Upper lobe of right lung (tissue), 1 donor: ENCODE data around the gene CCN2. TPM values are rescaled to one million over a fixed set of nuclear protein-coding genes. Genes with fewer than 3 reads are reported as not detected.

Source experiments
- ATAC-seq: fragments of 200-7000 bp; cut with Tn5 transposase; one replicate; pipeline ENCODE4 v1.9.1; 2020; ENCODE audit warnings: mild to moderate bottlenecking, moderate library complexity
- DNase-seq: peaks from one replicate; pipeline ENCODE4 v3.0.0-alpha.2; 2020
- H3K27ac ChIP-seq: fragments of 200-600 bp; one replicate; pipeline ENCODE4 v1.8.0; 2022
- H3K27me3 ChIP-seq: fragments of 200-600 bp; one replicate; pipeline ENCODE4 v1.8.0; 2022; ENCODE audit warnings: mild to moderate bottlenecking
- H3K36me3 ChIP-seq: fragments of 200-600 bp; one replicate; pipeline ENCODE4 v1.8.0; 2022
- H3K4me1 ChIP-seq: fragments of 200-600 bp; one replicate; pipeline ENCODE4 v1.8.0; 2022
- H3K4me3 ChIP-seq: fragments of 200-600 bp; one replicate; pipeline ENCODE4 v1.8.0; 2022; ENCODE audit warnings: mild to moderate bottlenecking
- H3K9me3 ChIP-seq: fragments of 200-600 bp; one replicate; pipeline ENCODE4 v1.8.0; 2022
- CTCF ChIP-seq: fragments of 200-600 bp; IDR thresholded peaks from one replicate; pipeline ENCODE4 v1.8.0; 2022; ENCODE audit warnings: antibody characterized with exemption
- intact Hi-C: fragments of 100-400 bp; cut with DNase I; formaldehyde crosslinking; loops from one replicate; pipeline ENCODE4 v1.11.0; 2022
- total RNA-seq: library from RNA; stranded (reverse); fragmentation: NEBNext Ultra II Directional; extraction: Animal tissue kit (Norgen Biotek cat#: 25700); gene quantifications from one replicate; pipeline ENCODE4 v1.2.1, GENCODE V29; 2021
- donor health status: DM: no; HTN: yes; CAD: no; lungs with severe emphysema.

CCN2 gene
- total RNA-seq, 1 donor from 2014 or later = 229 TPM

DNA sequence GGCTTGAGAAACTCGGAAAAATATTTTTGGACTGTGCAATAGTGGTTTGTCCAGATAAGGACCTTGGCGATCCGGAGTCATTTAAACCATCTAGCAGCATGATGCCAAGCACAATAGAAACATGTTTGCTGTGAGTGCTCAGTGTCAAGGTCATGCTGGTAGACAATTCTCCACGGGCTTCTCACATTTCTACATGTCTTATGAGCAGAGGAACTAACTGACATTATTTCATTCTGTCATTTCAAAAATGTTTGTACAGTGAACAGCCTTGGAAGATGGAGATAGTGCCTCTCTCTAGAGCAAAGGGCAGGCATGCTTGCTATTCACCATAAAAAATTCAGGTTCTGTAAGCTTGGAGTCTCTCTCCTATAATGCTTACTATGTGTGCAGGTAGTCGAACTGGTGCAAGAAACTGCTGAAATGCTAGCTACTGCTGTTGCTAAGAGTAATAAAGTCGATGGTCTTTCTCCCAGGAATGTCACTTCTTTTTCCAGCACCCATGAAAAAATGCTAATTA lies 25.4 kb upstream of the CCN2 start:
- Histone ChIP-seq H3K27me3 (no peaks in the 10 kb centered on the region), H3K36me3 (no peaks in the 10 kb centered on the region), H3K27ac (no peak overlapping the region), H3K4me1 (no peaks in the 10 kb centered on the region), H3K9me3 (no peaks in the 10 kb centered on the region), H3K4me3 (no peak overlapping the region)
- intact Hi-C loops = no loop called here
- ATAC-seq (no peak), DNase-seq (no peak)
- no peak for TF ChIP-seq CTCF

DNA sequence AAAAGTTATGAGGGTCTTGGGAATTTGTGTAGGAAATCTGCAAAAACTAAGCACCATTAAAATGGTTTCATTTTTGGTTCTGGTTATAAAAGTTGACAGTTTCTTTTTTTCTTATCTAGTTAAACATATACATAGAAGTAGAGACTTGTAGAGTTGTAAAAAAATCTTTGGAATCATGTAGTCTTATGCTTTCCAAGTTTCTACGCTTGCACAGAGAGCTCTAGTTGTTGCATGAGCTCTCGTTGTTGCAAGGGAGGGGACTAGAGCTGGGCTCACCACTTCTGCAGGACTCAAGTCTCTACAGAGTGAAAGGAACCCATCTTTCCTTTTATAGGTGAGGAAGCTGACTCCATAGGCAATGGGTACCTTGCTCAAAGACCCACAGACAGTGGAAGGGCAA lies 21.6 kb upstream of the CCN2 start:
- no peak for ATAC-seq
- Histone ChIP-seq H3K27me3 (no peaks in the 10 kb centered on the region), H3K27ac (no peak overlapping the region), H3K9me3 (no peaks in the 10 kb centered on the region), H3K4me3 (no peak overlapping the region), H3K36me3 (no peaks in the 10 kb centered on the region), H3K4me1 (no peaks in the 10 kb centered on the region)
- no peak for TF ChIP-seq CTCF
- no peak for DNase-seq
- intact Hi-C loops = no loop called here

DNA sequence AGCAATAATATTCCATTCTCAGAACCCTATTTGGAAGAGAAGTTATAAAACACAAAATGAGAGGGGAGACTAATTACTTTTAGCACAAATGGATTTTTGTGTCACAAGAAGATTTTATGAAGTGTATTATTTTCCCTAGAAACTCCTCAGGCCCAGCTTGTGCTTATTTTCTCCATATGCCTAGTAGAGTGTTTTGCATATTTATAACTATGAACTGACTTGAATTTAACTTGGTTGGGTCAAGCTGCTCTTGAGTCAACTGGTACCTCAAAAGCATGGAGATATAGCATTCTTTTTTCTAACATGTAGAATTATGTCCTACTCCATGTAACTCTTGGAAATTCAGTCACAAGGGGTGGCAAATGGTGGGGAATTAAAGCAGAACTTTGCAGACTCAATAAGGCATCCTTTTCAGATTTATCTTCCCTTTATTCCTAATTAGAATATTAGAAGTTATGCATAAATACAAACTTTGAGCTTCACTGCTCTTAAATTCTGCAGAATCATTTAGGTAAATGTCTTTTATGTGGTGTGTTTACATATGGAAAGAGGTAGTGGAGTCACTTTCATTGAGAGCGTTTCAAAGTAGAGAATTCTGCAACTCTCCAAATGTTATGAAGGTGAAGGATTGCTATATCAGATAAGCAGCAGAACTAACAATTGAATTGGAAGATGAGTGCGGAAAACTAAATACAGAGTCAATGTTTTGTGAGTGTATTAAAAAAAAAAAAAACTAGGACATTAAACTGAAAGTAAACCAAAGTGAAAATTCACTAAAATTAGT lies 19.1 kb upstream of the CCN2 start:
- intact Hi-C loops = no loop called here
- no peaks in the 10 kb centered on the region for H3K36me3 ChIP-seq
- TF ChIP-seq CTCF = no peak
- no peak overlapping the region for H3K27ac ChIP-seq
- H3K4me3 ChIP-seq = no peak overlapping the region
- no peak for DNase-seq
- no peaks in the 10 kb centered on the region for H3K4me1 ChIP-seq
- no peak for ATAC-seq
- no peaks in the 10 kb centered on the region for H3K27me3 ChIP-seq
- H3K9me3 ChIP-seq = no peaks in the 10 kb centered on the region

GRCh38 chr6:131968656-131969055 lies 17.5 kb upstream of the CCN2 start:
- no peaks in the 10 kb centered on the region for H3K4me1 ChIP-seq
- ATAC-seq (no peak), DNase-seq (no peak)
- no peak overlapping the region for H3K4me3 ChIP-seq
- no peaks in the 10 kb centered on the region for H3K9me3 ChIP-seq
- no peaks in the 10 kb centered on the region for H3K27me3 ChIP-seq
- no peak for TF ChIP-seq CTCF
- no peak overlapping the region for H3K27ac ChIP-seq
- no peaks in the 10 kb centered on the region for H3K36me3 ChIP-seq
- intact Hi-C loops = loop anchor here (5.0 kb wide), 1 partner anchor 154 kb away; no protein-coding TSS in a partner anchor

- Histone ChIP-seq H3K4me1 (no peaks in the 10 kb centered on the region), H3K27ac (no peak overlapping the region), H3K36me3 (no peaks in the 10 kb centered on the region), H3K4me3 (no peak overlapping the region), H3K9me3 (no peaks in the 10 kb centered on the region), H3K27me3 (no peaks in the 10 kb centered on the region)
- no peak for TF ChIP-seq CTCF
- ATAC-seq = no peak
- DNase-seq = no peak
- intact Hi-C loops = loop anchor here (5.0 kb wide), 1 partner anchor 154 kb away; no protein-coding TSS in a partner anchor
Observed at GRCh38 chr6:131967948-131968347, 16.8 kb upstream of the CCN2 start.
